Measurements from ENCODE around the gene NT5DC4.

DNA sequence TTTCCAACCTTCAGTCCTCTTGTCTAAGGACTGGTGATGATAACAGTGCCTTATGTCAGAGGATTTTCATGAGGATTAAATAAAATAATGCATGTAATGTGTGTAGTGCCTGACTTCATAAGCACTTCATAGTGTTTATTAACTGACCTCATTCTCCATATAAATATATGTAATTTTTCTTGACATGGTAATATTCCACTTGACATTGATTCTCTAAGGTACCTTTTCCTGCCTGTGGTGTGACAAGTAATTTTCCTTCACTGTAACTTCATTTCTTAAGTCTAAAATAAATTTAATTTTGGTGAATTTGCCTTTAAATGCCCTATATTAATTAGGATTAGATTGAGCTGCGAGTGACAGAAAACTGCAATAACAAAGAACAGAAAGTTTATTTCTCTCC lies 47.8 kb upstream of the NT5DC4 start:
- TF ChIP-seq POLR2AphosphoS5 (IDR thresholded peaks at IDR 0.05; ENCODE audit: low read depth, low read length) (no peak), POLR2A (IDR thresholded peaks at IDR 0.05; ENCODE audit: borderline replicate concordance, extremely low read depth, insufficient read depth, insufficient read length) (no peak), FOSL1 (IDR thresholded peaks at IDR 0.05; ENCODE audit: low read depth) (no peak)
- TF ChIP-seq, protein P1, sequence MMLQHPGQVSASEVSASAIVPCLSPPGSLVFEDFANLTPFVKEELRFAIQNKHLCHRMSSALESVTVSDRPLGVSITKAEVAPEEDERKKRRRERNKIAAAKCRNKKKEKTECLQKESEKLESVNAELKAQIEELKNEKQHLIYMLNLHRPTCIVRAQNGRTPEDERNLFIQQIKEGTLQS (IDR thresholded peaks at IDR 0.05): no peak
- TF ChIP-seq, protein P2, sequence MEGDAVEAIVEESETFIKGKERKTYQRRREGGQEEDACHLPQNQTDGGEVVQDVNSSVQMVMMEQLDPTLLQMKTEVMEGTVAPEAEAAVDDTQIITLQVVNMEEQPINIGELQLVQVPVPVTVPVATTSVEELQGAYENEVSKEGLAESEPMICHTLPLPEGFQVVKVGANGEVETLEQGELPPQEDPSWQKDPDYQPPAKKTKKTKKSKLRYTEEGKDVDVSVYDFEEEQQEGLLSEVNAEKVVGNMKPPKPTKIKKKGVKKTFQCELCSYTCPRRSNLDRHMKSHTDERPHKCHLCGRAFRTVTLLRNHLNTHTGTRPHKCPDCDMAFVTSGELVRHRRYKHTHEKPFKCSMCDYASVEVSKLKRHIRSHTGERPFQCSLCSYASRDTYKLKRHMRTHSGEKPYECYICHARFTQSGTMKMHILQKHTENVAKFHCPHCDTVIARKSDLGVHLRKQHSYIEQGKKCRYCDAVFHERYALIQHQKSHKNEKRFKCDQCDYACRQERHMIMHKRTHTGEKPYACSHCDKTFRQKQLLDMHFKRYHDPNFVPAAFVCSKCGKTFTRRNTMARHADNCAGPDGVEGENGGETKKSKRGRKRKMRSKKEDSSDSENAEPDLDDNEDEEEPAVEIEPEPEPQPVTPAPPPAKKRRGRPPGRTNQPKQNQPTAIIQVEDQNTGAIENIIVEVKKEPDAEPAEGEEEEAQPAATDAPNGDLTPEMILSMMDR (IDR thresholded peaks at IDR 0.05 in 2 of 3, conservative IDR thresholded peaks at IDR 0.05 in 1 of 3; ENCODE audit: borderline replicate concordance in 1 of 3, insufficient read depth in 1 of 3, low read depth in 2 of 3, low read length in 2 of 3): no peak
- TF ChIP-seq, protein P3, sequence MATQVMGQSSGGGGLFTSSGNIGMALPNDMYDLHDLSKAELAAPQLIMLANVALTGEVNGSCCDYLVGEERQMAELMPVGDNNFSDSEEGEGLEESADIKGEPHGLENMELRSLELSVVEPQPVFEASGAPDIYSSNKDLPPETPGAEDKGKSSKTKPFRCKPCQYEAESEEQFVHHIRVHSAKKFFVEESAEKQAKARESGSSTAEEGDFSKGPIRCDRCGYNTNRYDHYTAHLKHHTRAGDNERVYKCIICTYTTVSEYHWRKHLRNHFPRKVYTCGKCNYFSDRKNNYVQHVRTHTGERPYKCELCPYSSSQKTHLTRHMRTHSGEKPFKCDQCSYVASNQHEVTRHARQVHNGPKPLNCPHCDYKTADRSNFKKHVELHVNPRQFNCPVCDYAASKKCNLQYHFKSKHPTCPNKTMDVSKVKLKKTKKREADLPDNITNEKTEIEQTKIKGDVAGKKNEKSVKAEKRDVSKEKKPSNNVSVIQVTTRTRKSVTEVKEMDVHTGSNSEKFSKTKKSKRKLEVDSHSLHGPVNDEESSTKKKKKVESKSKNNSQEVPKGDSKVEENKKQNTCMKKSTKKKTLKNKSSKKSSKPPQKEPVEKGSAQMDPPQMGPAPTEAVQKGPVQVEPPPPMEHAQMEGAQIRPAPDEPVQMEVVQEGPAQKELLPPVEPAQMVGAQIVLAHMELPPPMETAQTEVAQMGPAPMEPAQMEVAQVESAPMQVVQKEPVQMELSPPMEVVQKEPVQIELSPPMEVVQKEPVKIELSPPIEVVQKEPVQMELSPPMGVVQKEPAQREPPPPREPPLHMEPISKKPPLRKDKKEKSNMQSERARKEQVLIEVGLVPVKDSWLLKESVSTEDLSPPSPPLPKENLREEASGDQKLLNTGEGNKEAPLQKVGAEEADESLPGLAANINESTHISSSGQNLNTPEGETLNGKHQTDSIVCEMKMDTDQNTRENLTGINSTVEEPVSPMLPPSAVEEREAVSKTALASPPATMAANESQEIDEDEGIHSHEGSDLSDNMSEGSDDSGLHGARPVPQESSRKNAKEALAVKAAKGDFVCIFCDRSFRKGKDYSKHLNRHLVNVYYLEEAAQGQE (IDR thresholded peaks at IDR 0.05; ENCODE audit: low read depth): no peak
